Kidney epithelial cell (primary cell): ENCODE results near the gene OIT3. TPM values are rescaled to one million over a fixed set of nuclear protein-coding genes. Genes with fewer than 3 reads are reported as not detected.

Experiments used
- DNase-seq: peaks from one replicate; pipeline ENCODE4 v3.0.0-alpha.2; 2010; ENCODE audit warnings: low read depth
- H3K27me3 ChIP-seq: 2 replicates; pipeline ENCODE4 v1.6.0; 2011; ENCODE audit warnings: low read length; ENCODE audit not compliant: control insufficient read depth, insufficient read depth
- H3K36me3 ChIP-seq: 2 replicates; pipeline ENCODE4 v1.5.1; 2011; ENCODE audit warnings: low read length; ENCODE audit not compliant: control insufficient read depth, insufficient read depth
- H3K4me3 ChIP-seq: 2 replicates; pipeline ENCODE4 v1.5.1; 2011; ENCODE audit warnings: low read depth, mild to moderate bottlenecking, control low read depth, low read length
- CTCF ChIP-seq: IDR thresholded peaks from 2 replicates; pipeline ENCODE4 v1.5.1; 2011; ENCODE audit warnings: mild to moderate bottlenecking, moderate library complexity, low read length, control low read depth, inconsistent platforms; ENCODE audit not compliant: insufficient read depth, poor library complexity, severe bottlenecking
- total RNA-seq: library from RNA; depleted of rRNA; stranded (reverse); fragments of >200 nt; gene quantifications from 2 replicates; pipeline ENCODE4 v1.2.3, GENCODE V29; 2015

Gene OIT3
- not detected in 2 replicates for total RNA-seq

GRCh38 chr10:72893136-72893798 is at the start of gene OIT3:
OIT3 (plus strand) TSS chr10:72893739; CDS start chr10:72893799, 60 bp downstream.
- H3K36me3 ChIP-seq, result no peaks in the 10 kb centered on the region
- no peak for DNase-seq
- no peaks in the 10 kb centered on the region for H3K27me3 ChIP-seq
- no peak for TF ChIP-seq CTCF
- H3K4me3 ChIP-seq, result no peak within 1 kb of the TSS

- DNase-seq, result peak; percentile 84
- Histone ChIP-seq H3K36me3 (no peaks in the 10 kb centered on the region), H3K27me3 (no peaks in the 10 kb centered on the region), H3K4me3 (no peak overlapping the region)
- no peak for TF ChIP-seq CTCF
Observed at GRCh38 chr10:72846238-72846637, 47.3 kb upstream of the OIT3 start.

GRCh38 chr10:72847681-72848080 is 45.9 kb upstream of the OIT3 start:
- no peak for TF ChIP-seq CTCF
- Histone ChIP-seq H3K27me3 (no peaks in the 10 kb centered on the region), H3K36me3 (no peaks in the 10 kb centered on the region), H3K4me3 (no peak overlapping the region)
- no peak for DNase-seq

GRCh38 chr10:72850861-72851260 is 42.7 kb upstream of the OIT3 start:
- H3K27me3 ChIP-seq, result no peaks in the 10 kb centered on the region
- H3K36me3 ChIP-seq, result no peaks in the 10 kb centered on the region
- no peak for TF ChIP-seq CTCF
- no peak for DNase-seq
- no peak overlapping the region for H3K4me3 ChIP-seq

GRCh38 chr10:72851509-72851908 is 42.0 kb upstream of the OIT3 start:
- Histone ChIP-seq H3K4me3 (no peak overlapping the region), H3K27me3 (no peaks in the 10 kb centered on the region), H3K36me3 (no peaks in the 10 kb centered on the region)
- TF ChIP-seq CTCF, result no peak
- DNase-seq, result no peak

GRCh38 chr10:72852508-72852907 is 41.0 kb upstream of the OIT3 start:
- Histone ChIP-seq H3K36me3 (no peaks in the 10 kb centered on the region), H3K4me3 (no peak overlapping the region), H3K27me3 (no peaks in the 10 kb centered on the region)
- DNase-seq, result no peak
- no peak for TF ChIP-seq CTCF
